IMR-90 (cell line): ENCODE data around the gene CRTAP. TPM values are rescaled to one million over a fixed set of nuclear protein-coding genes. Genes with fewer than 3 reads are reported as not detected.

Experiments
- ATAC-seq: fragments of 200-7000 bp; cut with Tn5 transposase; 2 replicates; pipeline ENCODE4 v1.9.1; 2020; ENCODE audit warnings: low read depth, mild to moderate bottlenecking, moderate library complexity
- BruUV-seq: library from RNA; stranded (reverse); fragments of 400-500 nt; replicated peaks from 2 replicates; lab custom pipeline; 2021; lab: Mats Ljungman, UMichigan
- CTCF ChIA-PET: fragments of 300-600 bp; formaldehyde crosslinking; extraction: SDS; loops from one replicate; lab custom pipeline; 2021; ENCODE audit warnings: antibody characterized with exemption; lab: Yijun Ruan, JAX
- POLR2A ChIA-PET: fragments of 300-600 bp; sonication (Branson Sonifier 250); formaldehyde crosslinking; loops from one replicate; lab custom pipeline; 2022; ENCODE audit warnings: antibody characterized with exemption; ENCODE audit not compliant: unreplicated experiment; lab: Charles Lee
- DNase-seq: peaks from one replicate; pipeline ENCODE4 v3.0.0; 2013
- H2AFZ ChIP-seq: replicated peaks from 2 replicates; pipeline ENCODE3; 2013; ENCODE audit warnings: low read length, mild to moderate bottlenecking; ENCODE audit not compliant: poor library complexity
- H2AK5ac ChIP-seq: 2 replicates; pipeline ENCODE4 v1.6.1; 2013; ENCODE audit warnings: low read depth, low read length, inconsistent platforms
- H2AK9ac ChIP-seq: replicated peaks from 2 replicates; pipeline ENCODE3; 2013; ENCODE audit warnings: mild to moderate bottlenecking, low read depth, low read length, moderate library complexity; ENCODE audit not compliant: poor library complexity
- H2BK120ac ChIP-seq: 2 replicates; pipeline ENCODE4 v1.6.1; 2013; ENCODE audit warnings: low read depth, low read length, inconsistent platforms
- H2BK15ac ChIP-seq: 3 replicates; pipeline ENCODE4 v1.6.1; 2013; ENCODE audit warnings: low read depth, low read length, inconsistent platforms
- H2BK20ac ChIP-seq: 2 replicates; pipeline ENCODE4 v1.6.1; 2013; ENCODE audit warnings: low read depth, mild to moderate bottlenecking, inconsistent platforms, low read length, moderate library complexity
- H2BK5ac ChIP-seq: 2 replicates; pipeline ENCODE4 v1.6.1; 2013; ENCODE audit warnings: mild to moderate bottlenecking, low read depth, low read length, inconsistent platforms; ENCODE audit not compliant: poor library complexity, severe bottlenecking
- H3K14ac ChIP-seq: replicated peaks from 2 replicates; pipeline ENCODE4 v1.6.1; 2013; ENCODE audit warnings: low read depth, low read length, inconsistent platforms
- H3K18ac ChIP-seq: 2 replicates; pipeline ENCODE4 v1.6.1; 2013; ENCODE audit warnings: low read depth, low read length, control low read depth
- H3K23ac ChIP-seq: 2 replicates; pipeline ENCODE4 v1.6.1; 2013; ENCODE audit warnings: low read depth, low read length, inconsistent platforms
- H3K27ac ChIP-seq: 2 replicates; pipeline ENCODE4 v1.5.1; 2013; ENCODE audit warnings: mild to moderate bottlenecking, control low read depth, low read length; ENCODE audit not compliant: insufficient read depth
- H3K27me3 ChIP-seq: 2 replicates; pipeline ENCODE4 v1.6.1; 2013; ENCODE audit warnings: low read length; ENCODE audit not compliant: control insufficient read depth, insufficient read depth
- H3K36me3 ChIP-seq: 2 replicates; pipeline ENCODE4 v1.6.1; 2013; ENCODE audit warnings: low read length, mixed read lengths; ENCODE audit not compliant: control insufficient read depth, insufficient read depth
- H3K4ac ChIP-seq: 2 replicates; pipeline ENCODE4 v1.6.1; 2013; ENCODE audit warnings: low read depth, low read length, inconsistent platforms
- H3K4me1 ChIP-seq: 2 replicates; pipeline ENCODE4 v1.6.1; 2013; ENCODE audit warnings: low read length, mixed read lengths; ENCODE audit not compliant: control insufficient read depth, insufficient read depth
- H3K4me2 ChIP-seq: 2 replicates; pipeline ENCODE4 v1.6.1; 2013; ENCODE audit warnings: low read depth, mild to moderate bottlenecking, control low read depth, low read length, moderate library complexity
- H3K4me3 ChIP-seq: 2 replicates; pipeline ENCODE4 v1.5.1; 2013; ENCODE audit warnings: low read depth, mild to moderate bottlenecking, control low read depth, low read length, moderate library complexity; ENCODE audit not compliant: insufficient read depth
- H3K56ac ChIP-seq: 2 replicates; pipeline ENCODE4 v1.6.1; 2013; ENCODE audit warnings: low read length, inconsistent platforms; ENCODE audit not compliant: insufficient read depth; ENCODE audit errors: extremely low read depth
- H3K79me1 ChIP-seq, 2 experiments: 2 replicates each; pipeline ENCODE4 v1.6.1; 2013; ENCODE audit warnings: low read length in 2 of 2, inconsistent platforms in 1 of 2, low read depth in 1 of 2
- H3K9ac ChIP-seq: 2 replicates; pipeline ENCODE4 v1.6.1; 2013; ENCODE audit warnings: low read depth, low read length, control low read depth
- H3K9me1 ChIP-seq: 2 replicates; pipeline ENCODE4 v1.6.1; 2013; ENCODE audit warnings: low read length, inconsistent platforms; ENCODE audit not compliant: insufficient read depth
- H3K9me3 ChIP-seq: 2 replicates; pipeline ENCODE4 v1.6.1; 2013; ENCODE audit warnings: low read length; ENCODE audit not compliant: control insufficient read depth, insufficient read depth
- H4K20me1 ChIP-seq: 2 replicates; pipeline ENCODE4 v1.6.1; 2013; ENCODE audit warnings: low read length, inconsistent platforms; ENCODE audit not compliant: insufficient read depth
- H4K5ac ChIP-seq: 2 replicates; pipeline ENCODE4 v1.6.1; 2013; ENCODE audit warnings: mild to moderate bottlenecking, low read depth, low read length, control low read depth
- H4K8ac ChIP-seq, 2 experiments: 2 replicates each; pipeline ENCODE4 v1.6.1; 2013; ENCODE audit warnings: low read depth in 2 of 2, low read length in 2 of 2, control low read depth in 1 of 2, inconsistent platforms in 1 of 2
- H4K91ac ChIP-seq: 2 replicates; pipeline ENCODE4 v1.6.1; 2013; ENCODE audit warnings: low read depth, low read length, inconsistent platforms; ENCODE audit not compliant: insufficient read depth
- BHLHE40 ChIP-seq: fragments of 150-350 bp; IDR thresholded peaks from 2 replicates; pipeline ENCODE4 v1.6.1; 2016; ENCODE audit warnings: mild to moderate bottlenecking, low read depth, low read length
- CEBPB ChIP-seq: IDR thresholded peaks from 2 replicates; pipeline ENCODE4 v1.6.1; 2012; ENCODE audit warnings: low read depth, low read length, improper control_type of control experiment
- CHD1 ChIP-seq: IDR thresholded peaks from 2 replicates; pipeline ENCODE4 v1.6.1; 2012; ENCODE audit warnings: low read depth, low read length, improper control_type of control experiment
- FOS ChIP-seq: fragments of 150-350 bp; IDR thresholded peaks from 2 replicates; pipeline ENCODE4 v1.6.1; 2016; ENCODE audit warnings: low read depth, low read length
- MAFK ChIP-seq: IDR thresholded peaks from 2 replicates; pipeline ENCODE4 v1.6.1; 2012; ENCODE audit warnings: low read depth, low read length, improper control_type of control experiment
- MXI1 ChIP-seq: IDR thresholded peaks from 2 replicates; pipeline ENCODE4 v1.6.1; 2012; ENCODE audit warnings: low read depth, mild to moderate bottlenecking, low read length, moderate library complexity, borderline replicate concordance
- NFE2L2 ChIP-seq: fragments of 150-350 bp; IDR thresholded peaks from 2 replicates; pipeline ENCODE4 v1.6.1; 2016; ENCODE audit warnings: low read depth, mild to moderate bottlenecking, low read length
- RAD21 ChIP-seq: IDR thresholded peaks from 2 replicates; pipeline ENCODE4 v1.6.1; 2012; ENCODE audit warnings: low read length, improper control_type of control experiment
- WGBS, 2 experiments: methylation state at CpG; one replicate each; pipeline versions ENCODE4 v1.1.5 to v1.1.7; 2013; ENCODE audit warnings: missing lambda C conversion rate in 2 of 2; ENCODE audit not compliant: insufficient read length in 1 of 2; ENCODE audit errors: extremely low coverage in 2 of 2; 5-methylcytosine and 5-hydroxymethylcytosine counted together
- dilution Hi-C: fragments of 300-500 bp; cut with HindIII; formaldehyde crosslinking; loops from one replicate; pipeline ENCODE4 v1.14.3; 2018; ENCODE audit warnings: low sequenced_read_pairs; ENCODE audit not compliant: unreplicated experiment
- in situ Hi-C: fragments of 300-500 bp; cut with MboI; formaldehyde crosslinking; loops from 3 replicates; pipeline ENCODE4 v1.14.3; 2019; ENCODE audit warnings: low sequenced_read_pairs, inconsistent platforms, mixed read lengths
- intact Hi-C: fragments of 100-400 bp; cut with micrococcal nuclease; formaldehyde crosslinking; loops from 2 replicates; pipeline ENCODE4 v1.10.0; 2022
- polyA plus RNA-seq, 3 experiments: library from polyadenylated mRNA; depleted of rRNA; stranded (reverse); fragments of >200 nt; gene quantifications; 2 replicates each; pipeline ENCODE4 v1.2.3, GENCODE V29; 2012; ENCODE audit warnings: low replicate concordance in 1 of 3
- total RNA-seq: library from RNA; depleted of rRNA; stranded (reverse); fragments of >200 nt; gene quantifications from 2 replicates; pipeline ENCODE4 v1.2.3, GENCODE V29; 2012
- TF ChIP-seq, protein P1 (sequence below): fragments of 150-350 bp; IDR thresholded peaks from 2 replicates; pipeline ENCODE4 v1.6.1; 2017; ENCODE audit warnings: mild to moderate bottlenecking, antibody characterized with exemption, low read length, low read depth
- TF ChIP-seq, protein P2 (sequence below): conservative IDR thresholded peaks from 2 replicates; pipeline ENCODE4 v1.5.1; 2012; ENCODE audit warnings: mild to moderate bottlenecking, low read depth, low read length, improper control_type of control experiment
- TF ChIP-seq, protein P3 (sequence below): fragments of 150-350 bp; IDR thresholded peaks from 2 replicates; pipeline ENCODE4 v1.6.1; 2016; ENCODE audit warnings: low read depth, mild to moderate bottlenecking, low read length, moderate library complexity, borderline replicate concordance

Gene CRTAP
- total and polyA plus RNA-seq, 2 of the 4 experiments (the other 2 are of a cell fraction): 108 to 205 TPM

DNA sequence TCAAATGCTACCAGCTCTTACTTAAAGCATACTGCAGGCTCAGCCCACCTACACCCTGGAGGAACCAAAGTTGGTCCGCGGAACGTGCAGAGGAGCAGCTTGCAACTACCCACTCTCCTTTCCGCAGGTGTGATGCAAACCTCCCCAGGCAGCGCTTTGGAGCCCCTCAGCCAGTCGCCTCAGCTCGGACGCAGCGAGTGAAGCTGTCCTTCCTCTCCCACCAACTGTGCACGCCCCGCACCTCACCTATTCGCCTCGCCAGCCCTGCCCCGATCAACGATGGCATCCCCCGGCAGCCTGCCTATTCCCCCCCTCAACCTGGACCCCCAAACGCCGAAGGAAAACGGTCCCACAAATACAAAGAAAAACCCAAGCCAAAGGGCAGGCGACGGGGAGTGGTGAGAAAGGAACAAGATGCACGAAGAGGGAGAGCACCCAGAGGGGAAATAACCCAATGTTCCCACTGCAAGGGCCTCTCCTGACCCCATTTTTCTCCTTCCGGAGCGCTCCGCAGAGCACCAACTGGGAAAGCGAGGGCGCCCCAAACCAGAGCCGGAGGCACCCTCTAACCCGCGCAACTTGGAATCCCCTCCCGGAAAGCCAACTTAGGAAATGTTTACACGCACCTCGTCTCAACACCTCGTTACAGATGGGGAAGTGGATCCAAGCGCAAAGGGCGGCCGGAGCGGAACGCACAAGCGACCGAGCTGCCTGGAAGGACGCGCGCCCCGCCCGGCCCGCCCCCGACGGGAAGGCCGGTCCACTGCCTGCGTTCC lies 17.5 kb upstream of the CRTAP start (continued):
- TF ChIP-seq, protein P1, sequence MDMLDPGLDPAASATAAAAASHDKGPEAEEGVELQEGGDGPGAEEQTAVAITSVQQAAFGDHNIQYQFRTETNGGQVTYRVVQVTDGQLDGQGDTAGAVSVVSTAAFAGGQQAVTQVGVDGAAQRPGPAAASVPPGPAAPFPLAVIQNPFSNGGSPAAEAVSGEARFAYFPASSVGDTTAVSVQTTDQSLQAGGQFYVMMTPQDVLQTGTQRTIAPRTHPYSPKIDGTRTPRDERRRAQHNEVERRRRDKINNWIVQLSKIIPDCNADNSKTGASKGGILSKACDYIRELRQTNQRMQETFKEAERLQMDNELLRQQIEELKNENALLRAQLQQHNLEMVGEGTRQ: no peak
- TF ChIP-seq NFE2L2: no peak

DNA sequence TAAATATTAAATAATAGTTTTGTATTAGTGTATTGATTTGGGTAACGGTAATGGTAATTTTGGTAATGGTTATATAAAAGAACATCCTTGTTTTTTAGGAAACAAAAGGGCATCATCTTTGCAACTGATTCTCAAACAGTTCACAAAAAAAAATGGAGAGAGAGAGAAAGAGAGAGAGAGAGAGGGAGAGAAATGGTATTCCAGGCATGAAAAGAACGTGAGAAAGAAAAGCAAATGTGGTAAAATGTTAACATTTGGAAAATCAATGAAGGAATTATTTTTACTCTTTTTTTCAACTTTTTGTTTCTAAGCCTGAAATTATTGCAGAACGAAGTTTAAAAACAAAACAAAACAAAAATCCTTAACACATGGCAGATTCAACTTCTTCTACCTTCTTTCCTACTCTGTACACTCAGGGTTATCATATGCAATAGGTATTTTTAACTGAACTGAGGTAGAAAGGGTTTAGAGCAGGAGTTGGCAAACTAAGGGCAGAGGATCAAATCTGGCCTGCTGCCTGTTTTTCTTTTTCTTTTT lies 14.6 kb upstream of the CRTAP start:
- no peak overlapping the region for H3K18ac ChIP-seq
- no peak overlapping the region for H3K27ac ChIP-seq
- peaks cover 3% of the 10 kb centered on the region; the same call in 1 of the 2 replicates for H3K4me1 ChIP-seq
- no TSS peak for BruUV-seq
- H4K5ac ChIP-seq: no peak overlapping the region
- no peak overlapping the region for H2AK9ac ChIP-seq
- no peak overlapping the region for H2AFZ ChIP-seq
- no peak overlapping the region for H4K91ac ChIP-seq
- no peak overlapping the region for H3K23ac ChIP-seq
- ATAC-seq: no peak
- H3K36me3 ChIP-seq: no peaks in the 10 kb centered on the region
- H2BK20ac ChIP-seq: no peak overlapping the region
- intact Hi-C loops (no loop called here), in situ Hi-C loops (no loop called here), dilution Hi-C loops (no loop called here)
- WGBS, 2 experiments: 100% methylated on average over 1 of the region's 3 CpGs; no CpG with 5 or more reads in 1 of the 2 experiments
- H3K9me3 ChIP-seq: no peaks in the 10 kb centered on the region
- H3K56ac ChIP-seq: no peak overlapping the region
- no peak overlapping the region for H2BK15ac ChIP-seq
- no peak overlapping the region for H4K8ac ChIP-seq
- H2AK5ac ChIP-seq: no peak overlapping the region
- DNase-seq: no peak
- H3K79me1 ChIP-seq: peaks cover 13 to 19% of the 10 kb centered on the region in 2 experiments; a peak in 3 of 4 replicates
- H4K20me1 ChIP-seq: peaks cover 4% of the 10 kb centered on the region; the same call in 1 of the 2 replicates
- no peak overlapping the region for H3K4ac ChIP-seq
- no peak overlapping the region for H3K14ac ChIP-seq
- H3K4me3 ChIP-seq: no peak overlapping the region
- no peak overlapping the region for H2BK5ac ChIP-seq
- peaks cover 5% of the 10 kb centered on the region for H3K9me1 ChIP-seq
- POLR2A ChIA-PET: no interaction called here
- H3K4me2 ChIP-seq: no peak overlapping the region
- H2BK120ac ChIP-seq: no peak overlapping the region
- CTCF ChIA-PET: no interaction called here
- H3K27me3 ChIP-seq: no peaks in the 10 kb centered on the region
- no peak overlapping the region for H3K9ac ChIP-seq
- TF ChIP-seq RAD21: no peak
- TF ChIP-seq NFE2L2: no peak
- TF ChIP-seq CEBPB: no peak
- no peak for TF ChIP-seq BHLHE40
- no peak for TF ChIP-seq MAFK
- TF ChIP-seq CHD1: no peak
- TF ChIP-seq, protein P2, sequence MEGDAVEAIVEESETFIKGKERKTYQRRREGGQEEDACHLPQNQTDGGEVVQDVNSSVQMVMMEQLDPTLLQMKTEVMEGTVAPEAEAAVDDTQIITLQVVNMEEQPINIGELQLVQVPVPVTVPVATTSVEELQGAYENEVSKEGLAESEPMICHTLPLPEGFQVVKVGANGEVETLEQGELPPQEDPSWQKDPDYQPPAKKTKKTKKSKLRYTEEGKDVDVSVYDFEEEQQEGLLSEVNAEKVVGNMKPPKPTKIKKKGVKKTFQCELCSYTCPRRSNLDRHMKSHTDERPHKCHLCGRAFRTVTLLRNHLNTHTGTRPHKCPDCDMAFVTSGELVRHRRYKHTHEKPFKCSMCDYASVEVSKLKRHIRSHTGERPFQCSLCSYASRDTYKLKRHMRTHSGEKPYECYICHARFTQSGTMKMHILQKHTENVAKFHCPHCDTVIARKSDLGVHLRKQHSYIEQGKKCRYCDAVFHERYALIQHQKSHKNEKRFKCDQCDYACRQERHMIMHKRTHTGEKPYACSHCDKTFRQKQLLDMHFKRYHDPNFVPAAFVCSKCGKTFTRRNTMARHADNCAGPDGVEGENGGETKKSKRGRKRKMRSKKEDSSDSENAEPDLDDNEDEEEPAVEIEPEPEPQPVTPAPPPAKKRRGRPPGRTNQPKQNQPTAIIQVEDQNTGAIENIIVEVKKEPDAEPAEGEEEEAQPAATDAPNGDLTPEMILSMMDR: no peak
- no peak for TF ChIP-seq MXI1
- TF ChIP-seq, protein P3, sequence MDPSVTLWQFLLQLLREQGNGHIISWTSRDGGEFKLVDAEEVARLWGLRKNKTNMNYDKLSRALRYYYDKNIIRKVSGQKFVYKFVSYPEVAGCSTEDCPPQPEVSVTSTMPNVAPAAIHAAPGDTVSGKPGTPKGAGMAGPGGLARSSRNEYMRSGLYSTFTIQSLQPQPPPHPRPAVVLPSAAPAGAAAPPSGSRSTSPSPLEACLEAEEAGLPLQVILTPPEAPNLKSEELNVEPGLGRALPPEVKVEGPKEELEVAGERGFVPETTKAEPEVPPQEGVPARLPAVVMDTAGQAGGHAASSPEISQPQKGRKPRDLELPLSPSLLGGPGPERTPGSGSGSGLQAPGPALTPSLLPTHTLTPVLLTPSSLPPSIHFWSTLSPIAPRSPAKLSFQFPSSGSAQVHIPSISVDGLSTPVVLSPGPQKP: no peak
- no peak for TF ChIP-seq FOS
